Measurements from ENCODE around the gene HOGA1.
A peak's percentile ranks its signal among the peaks of the same experiment; 100 is the strongest.

GRCh38 chr10:97598407-97599271, 14.4 kb downstream of the HOGA1 start:
- TF ChIP-seq CTCF (optimal IDR thresholded peaks at IDR 0.05 in 1 of 3, IDR thresholded peaks at IDR 0.05 in 1 of 3, conservative IDR thresholded peaks at IDR 0.05 in 1 of 3; ENCODE audit: extremely low read depth in 1 of 3, insufficient read depth in 2 of 3, low read length in 3 of 3) (peak in 1 of 3 experiments; percentile 4), EZH2 (IDR thresholded peaks at IDR 0.05; ENCODE audit: low read length) (no peak)

Data from keratinocyte (primary cell).